ENCODE measurements around the gene TMEM269.

The TMEM269 gene

DNA sequence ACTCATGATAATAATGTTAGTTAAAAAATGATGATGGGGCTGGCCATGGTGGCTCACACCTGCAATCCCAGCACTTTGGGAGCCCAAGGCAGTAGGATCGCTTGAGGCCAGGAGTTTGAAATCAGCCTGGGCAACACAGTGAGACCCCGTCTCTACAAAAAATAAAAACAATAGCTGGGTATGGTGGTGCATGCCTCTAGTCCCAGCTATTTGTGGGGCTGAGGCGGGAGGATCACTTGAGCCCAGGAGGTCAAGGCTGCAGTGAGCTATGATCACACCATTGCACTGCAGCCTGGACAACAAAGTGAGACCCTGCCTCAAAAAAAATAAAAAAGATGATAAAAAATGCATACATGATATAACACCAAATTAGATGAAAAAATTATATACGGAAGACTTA lies 23.2 kb upstream of the TMEM269 start:
- TF ChIP-seq, protein P1, sequence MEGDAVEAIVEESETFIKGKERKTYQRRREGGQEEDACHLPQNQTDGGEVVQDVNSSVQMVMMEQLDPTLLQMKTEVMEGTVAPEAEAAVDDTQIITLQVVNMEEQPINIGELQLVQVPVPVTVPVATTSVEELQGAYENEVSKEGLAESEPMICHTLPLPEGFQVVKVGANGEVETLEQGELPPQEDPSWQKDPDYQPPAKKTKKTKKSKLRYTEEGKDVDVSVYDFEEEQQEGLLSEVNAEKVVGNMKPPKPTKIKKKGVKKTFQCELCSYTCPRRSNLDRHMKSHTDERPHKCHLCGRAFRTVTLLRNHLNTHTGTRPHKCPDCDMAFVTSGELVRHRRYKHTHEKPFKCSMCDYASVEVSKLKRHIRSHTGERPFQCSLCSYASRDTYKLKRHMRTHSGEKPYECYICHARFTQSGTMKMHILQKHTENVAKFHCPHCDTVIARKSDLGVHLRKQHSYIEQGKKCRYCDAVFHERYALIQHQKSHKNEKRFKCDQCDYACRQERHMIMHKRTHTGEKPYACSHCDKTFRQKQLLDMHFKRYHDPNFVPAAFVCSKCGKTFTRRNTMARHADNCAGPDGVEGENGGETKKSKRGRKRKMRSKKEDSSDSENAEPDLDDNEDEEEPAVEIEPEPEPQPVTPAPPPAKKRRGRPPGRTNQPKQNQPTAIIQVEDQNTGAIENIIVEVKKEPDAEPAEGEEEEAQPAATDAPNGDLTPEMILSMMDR (IDR thresholded peaks at IDR 0.05; ENCODE audit: low read length) = no peak
- TF ChIP-seq EZH2 (IDR thresholded peaks at IDR 0.05; ENCODE audit: borderline replicate concordance, low read length) = no peak
- Histone ChIP-seq H3K36me3 (ENCODE audit: insufficient read depth, low read length) (peaks cover 21% of the 10 kb centered on the region; the same call in 1 of the 2 replicates), H3K4me2 (ENCODE audit: low read length) (no peak overlapping the region), H3K27me3 (ENCODE audit: insufficient read depth, low read length) (no peaks in the 10 kb centered on the region), H3F3A (ENCODE audit: insufficient read depth, low read length) (no peaks in the 10 kb centered on the region), H3K9me2 (ENCODE audit: low read depth, low read length) (no peaks in the 10 kb centered on the region), H3K27ac (ENCODE audit: low read depth, low read length, poor library complexity, severe bottlenecking) (no peak overlapping the region), H3K79me2 (ENCODE audit: insufficient read depth, low read length) (no peaks in the 10 kb centered on the region), H3K9me3 (ENCODE audit: low read length) (no peaks in the 10 kb centered on the region), H3K4me3 (ENCODE audit: low read depth, low read length, poor library complexity, severe bottlenecking) (no peak overlapping the region), H2AFZ (ENCODE audit: low read length) (no peak overlapping the region), H3K9ac (ENCODE audit: low read length) (no peak overlapping the region), H4K20me1 (ENCODE audit: insufficient read depth, low read length) (no peaks in the 10 kb centered on the region), H3K4me1 (ENCODE audit: insufficient read depth, low read length, severe bottlenecking) (peaks cover 29% of the 10 kb centered on the region)

GRCh38 chr1:42762269-42762668 lies 22.5 kb upstream of the TMEM269 start:
- H3K9me3 ChIP-seq (ENCODE audit: low read length) = no peaks in the 10 kb centered on the region
- H3K4me3 ChIP-seq (ENCODE audit: low read depth, low read length, poor library complexity, severe bottlenecking) = no peak overlapping the region
- peaks cover 29% of the 10 kb centered on the region for H3K4me1 ChIP-seq (ENCODE audit: insufficient read depth, low read length, severe bottlenecking)
- H3K27me3 ChIP-seq (ENCODE audit: insufficient read depth, low read length) = no peaks in the 10 kb centered on the region
- no peaks in the 10 kb centered on the region for H3K79me2 ChIP-seq (ENCODE audit: insufficient read depth, low read length)
- no peaks in the 10 kb centered on the region for H4K20me1 ChIP-seq (ENCODE audit: insufficient read depth, low read length)
- H3K36me3 ChIP-seq (ENCODE audit: insufficient read depth, low read length) = peaks cover 17% of the 10 kb centered on the region; the same call in 1 of the 2 replicates
- TF ChIP-seq EZH2 (IDR thresholded peaks at IDR 0.05; ENCODE audit: borderline replicate concordance, low read length) = no peak
- TF ChIP-seq, protein P1 (IDR thresholded peaks at IDR 0.05; ENCODE audit: low read length) = no peak
- no peak overlapping the region for H3K9ac ChIP-seq (ENCODE audit: low read length)
- no peak overlapping the region for H3K27ac ChIP-seq (ENCODE audit: low read depth, low read length, poor library complexity, severe bottlenecking)
- no peak overlapping the region for H3K4me2 ChIP-seq (ENCODE audit: low read length)
- H2AFZ ChIP-seq (ENCODE audit: low read length) = no peak overlapping the region
- H3F3A ChIP-seq (ENCODE audit: insufficient read depth, low read length) = no peaks in the 10 kb centered on the region
- no peaks in the 10 kb centered on the region for H3K9me2 ChIP-seq (ENCODE audit: low read depth, low read length)

GRCh38 chr1:42765269-42765668 lies 19.5 kb upstream of the TMEM269 start:
- H3K9ac ChIP-seq (ENCODE audit: low read length) = peak overlapping the region; percentile 96
- peaks cover 16% of the 10 kb centered on the region for H3K79me2 ChIP-seq (ENCODE audit: insufficient read depth, low read length)
- H3K9me3 ChIP-seq (ENCODE audit: low read length) = no peaks in the 10 kb centered on the region
- peaks cover 30% of the 10 kb centered on the region for H3K4me1 ChIP-seq (ENCODE audit: insufficient read depth, low read length, severe bottlenecking)
- no peak overlapping the region for H2AFZ ChIP-seq (ENCODE audit: low read length)
- no peaks in the 10 kb centered on the region for H3F3A ChIP-seq (ENCODE audit: insufficient read depth, low read length)
- peaks cover 10% of the 10 kb centered on the region; the same call in 1 of the 2 replicates for H3K36me3 ChIP-seq (ENCODE audit: insufficient read depth, low read length)
- TF ChIP-seq, protein P1 (IDR thresholded peaks at IDR 0.05; ENCODE audit: low read length) = no peak
- TF ChIP-seq EZH2 (IDR thresholded peaks at IDR 0.05; ENCODE audit: borderline replicate concordance, low read length) = no peak
- no peaks in the 10 kb centered on the region for H3K9me2 ChIP-seq (ENCODE audit: low read depth, low read length)
- H3K27ac ChIP-seq (ENCODE audit: low read depth, low read length, poor library complexity, severe bottlenecking) = no peak overlapping the region
- no peaks in the 10 kb centered on the region for H3K27me3 ChIP-seq (ENCODE audit: insufficient read depth, low read length)
- H3K4me3 ChIP-seq (ENCODE audit: low read depth, low read length, poor library complexity, severe bottlenecking) = peak overlapping the region; percentile 92
- peak overlapping the region; percentile 100 for H3K4me2 ChIP-seq (ENCODE audit: low read length)
- H4K20me1 ChIP-seq (ENCODE audit: insufficient read depth, low read length) = no peaks in the 10 kb centered on the region
